HG03565 (cell line): ENCODE measurements around the gene C1QBP.
"Not testable (repeated sequence)": the region's sequence is repeated elsewhere in the genome, so short reads cannot be mapped to it uniquely, and the experiment has no call there.

ENCODE experiments used
- ATAC-seq: cut with Tn5 transposase; IDR thresholded peaks from one replicate; pipeline ENCODE4 v1.9.1; 2021; ENCODE audit warnings: mild to moderate bottlenecking, moderate library complexity; ENCODE audit not compliant: unreplicated experiment

C1QBP gene

DNA sequence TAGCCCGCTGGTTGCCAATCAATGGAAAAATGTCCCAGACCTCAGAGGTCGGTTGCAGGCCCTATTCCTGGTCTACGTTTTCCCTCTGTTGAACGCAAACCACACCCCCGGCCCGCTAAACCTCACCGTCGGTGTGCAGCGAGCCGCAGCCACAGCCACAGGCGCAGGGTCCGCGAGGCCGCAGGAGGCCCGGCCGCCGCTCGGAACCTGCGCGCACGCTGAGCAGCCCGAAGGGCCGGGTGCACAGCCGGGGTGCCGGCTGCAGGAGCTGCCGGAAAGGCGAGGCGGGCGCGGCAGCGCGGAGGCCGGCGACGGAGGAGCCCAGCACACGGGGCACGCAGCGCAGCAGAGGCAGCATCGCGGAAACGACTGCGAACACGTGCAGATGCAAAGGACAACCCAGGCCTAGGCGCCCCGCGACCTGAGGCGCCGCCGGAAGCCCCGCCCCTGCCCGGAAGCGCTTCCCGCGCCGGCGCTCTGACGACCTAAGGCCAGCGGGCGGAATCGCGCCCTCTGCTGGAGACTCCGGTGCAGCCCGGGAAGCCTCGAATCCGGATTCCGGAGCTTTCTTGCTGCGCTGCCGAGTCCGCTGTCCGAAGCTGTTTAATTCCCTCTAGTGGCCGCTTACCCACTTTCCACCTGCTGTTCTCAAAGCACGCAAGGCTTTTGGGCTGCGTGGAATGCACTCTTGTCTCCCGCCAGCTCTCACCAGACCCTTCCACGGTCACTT, at the start of gene C1QBP:
TSS of gene C1QBP (minus strand) at position 440 of the 730 bp plus-strand sequence. CDS start at position 358, 82 bp downstream.
- peak; percentile 75 for ATAC-seq

DNA sequence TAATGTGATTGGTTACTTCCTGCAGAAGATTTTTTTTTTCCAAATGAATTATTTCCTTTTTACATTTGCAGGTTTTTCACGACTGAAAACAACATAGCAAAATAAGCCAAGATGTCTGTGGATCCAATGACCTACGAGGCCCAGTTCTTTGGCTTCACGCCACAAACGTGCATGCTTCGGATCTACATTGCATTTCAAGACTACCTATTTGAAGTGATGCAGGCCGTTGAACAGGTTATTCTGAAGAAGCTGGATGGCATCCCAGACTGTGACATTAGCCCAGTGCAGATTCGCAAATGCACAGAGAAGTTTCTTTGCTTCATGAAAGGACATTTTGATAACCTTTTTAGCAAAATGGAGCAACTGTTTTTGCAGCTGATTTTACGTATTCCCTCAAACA, 49.8 kb upstream of the C1QBP start:
- ATAC-seq: no peak

DNA sequence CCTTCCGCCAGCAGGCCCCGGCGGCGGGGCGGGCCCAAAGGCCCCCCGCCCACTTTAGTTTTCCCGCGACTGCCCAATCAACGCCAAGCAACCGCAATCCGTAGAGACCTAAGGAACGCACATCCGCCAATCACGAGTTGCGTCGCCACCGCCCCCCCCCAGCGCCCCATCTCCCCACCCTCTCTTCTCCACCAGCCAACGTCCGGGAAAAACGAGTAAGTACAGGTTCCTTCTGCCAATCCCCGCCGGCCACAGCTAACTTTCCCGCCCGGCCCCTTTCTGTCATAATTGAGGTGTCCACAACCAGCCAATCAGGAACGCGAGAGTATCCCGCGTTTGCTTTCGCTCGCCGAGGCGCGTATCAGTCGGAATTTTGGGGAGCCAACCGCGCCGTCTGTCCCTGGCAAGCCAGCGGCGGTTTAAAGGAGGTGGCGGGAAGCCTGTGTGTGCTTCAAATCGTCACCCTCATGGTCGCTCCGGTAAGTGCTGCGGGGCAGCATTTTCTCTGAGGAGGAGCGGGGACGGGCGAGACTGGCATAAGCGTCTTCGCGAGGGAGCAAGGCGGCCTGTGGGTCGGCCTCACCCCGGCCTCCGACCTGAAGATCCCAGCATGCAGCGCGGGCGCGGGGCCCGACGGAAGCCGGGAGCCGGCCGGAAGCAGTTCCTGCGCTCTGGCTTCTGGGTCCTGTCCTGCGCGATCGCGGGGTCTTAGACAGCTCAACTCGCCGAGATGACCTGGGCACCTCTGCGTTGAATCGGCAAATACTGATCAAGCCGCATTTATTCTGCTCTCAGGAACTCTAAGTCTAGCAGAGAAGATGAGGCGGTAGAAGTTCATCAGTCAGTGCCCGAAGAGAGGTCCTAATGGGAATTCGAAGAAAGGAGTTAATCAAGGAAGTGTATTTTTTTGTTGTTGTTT, 47.5 kb upstream of the C1QBP start, which contains the start of gene MIS12:
TSS of gene MIS12 (plus strand) at position 361 of the 919 bp plus-strand sequence. CDS start 2,297 bp downstream, outside the sequence.
- ATAC-seq: peak; percentile 66

DNA sequence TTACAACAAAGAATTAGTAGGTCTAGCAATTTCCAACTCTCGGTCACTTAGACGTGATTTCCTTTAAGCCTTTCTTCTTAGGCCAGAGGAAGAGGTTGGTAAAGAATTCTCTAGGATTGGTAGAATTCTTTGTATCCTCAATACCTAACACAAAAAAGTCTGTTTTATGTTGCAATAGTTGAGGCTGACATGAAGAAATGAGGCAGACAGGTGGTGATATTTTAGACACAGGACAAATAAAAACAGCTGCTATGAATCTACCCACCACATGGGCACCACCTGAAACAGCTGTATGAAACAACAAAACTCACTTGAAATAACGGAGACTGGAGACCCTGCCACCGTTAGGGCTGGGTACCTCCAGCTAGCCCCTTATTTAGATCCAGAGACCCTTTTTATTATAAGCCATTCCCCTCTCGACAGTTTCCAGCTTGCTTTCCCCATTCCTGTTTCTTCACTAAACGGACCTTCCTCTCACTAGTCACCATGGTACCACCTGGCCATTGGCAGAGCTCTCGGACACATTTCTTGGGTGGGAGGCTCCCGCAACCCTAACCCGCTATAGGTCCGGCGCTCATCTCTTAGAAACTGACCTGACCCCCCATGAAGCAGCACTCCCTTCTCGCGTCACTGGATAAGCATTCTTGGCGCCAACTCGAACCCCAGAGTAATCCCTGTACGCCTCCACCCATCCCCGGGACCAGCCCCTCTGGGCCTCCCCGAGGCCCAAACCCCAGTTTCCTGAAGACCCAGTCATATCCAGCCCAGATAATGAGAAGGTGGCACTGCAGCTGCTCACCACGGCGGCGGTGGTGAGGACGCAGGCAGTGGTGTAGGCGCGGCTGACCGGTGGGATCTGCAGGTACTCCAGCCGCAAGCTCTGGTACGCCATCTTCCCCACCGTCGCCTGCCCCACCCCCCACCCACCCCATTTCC, 46.6 kb upstream of the C1QBP start, which contains the start of gene DERL2:
TSS of gene DERL2 (minus strand) at position 909 of the 936 bp plus-strand sequence. CDS start at position 892, 17 bp downstream.
- peak; percentile 14 for ATAC-seq

DNA sequence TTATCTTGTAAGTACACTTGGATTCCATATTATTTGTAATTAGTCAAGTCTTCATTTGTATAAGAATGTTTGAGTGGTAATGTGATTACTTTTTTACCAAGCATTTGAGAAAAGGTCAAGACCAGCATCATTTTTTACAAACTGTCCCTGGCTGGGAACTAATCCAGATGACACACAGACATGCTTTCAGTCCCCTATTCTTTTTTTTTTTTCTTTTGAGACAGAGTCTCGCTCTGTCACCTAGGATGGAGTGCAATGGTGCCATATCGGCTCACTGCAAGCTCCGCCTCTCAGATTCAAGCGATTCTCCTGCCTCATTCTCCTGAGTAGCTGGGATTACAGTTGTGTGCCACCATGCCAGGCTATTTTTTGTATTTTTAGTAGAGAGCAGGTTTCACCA, 42.5 kb upstream of the C1QBP start:
- ATAC-seq: no peak

DNA sequence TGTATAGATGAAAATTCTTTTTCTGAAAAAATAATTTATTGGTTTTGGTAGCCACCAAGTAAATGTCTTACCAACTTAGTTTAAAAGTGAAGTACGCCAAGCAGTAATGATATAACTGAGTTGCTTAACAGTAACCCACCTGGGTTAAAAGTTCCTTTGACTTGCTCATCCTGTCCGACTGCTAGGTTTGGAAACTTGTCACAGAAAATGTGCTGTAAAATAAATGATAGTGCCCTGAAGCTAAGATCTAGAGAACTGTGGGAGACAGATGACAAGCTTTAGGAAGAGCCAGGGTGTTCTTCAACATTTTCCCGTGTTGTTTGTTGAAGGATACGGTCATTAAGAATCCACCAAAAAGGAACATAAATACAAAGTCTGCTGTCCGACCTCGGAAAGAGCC, 42.0 kb upstream of the C1QBP start:
- ATAC-seq: no peak

DNA sequence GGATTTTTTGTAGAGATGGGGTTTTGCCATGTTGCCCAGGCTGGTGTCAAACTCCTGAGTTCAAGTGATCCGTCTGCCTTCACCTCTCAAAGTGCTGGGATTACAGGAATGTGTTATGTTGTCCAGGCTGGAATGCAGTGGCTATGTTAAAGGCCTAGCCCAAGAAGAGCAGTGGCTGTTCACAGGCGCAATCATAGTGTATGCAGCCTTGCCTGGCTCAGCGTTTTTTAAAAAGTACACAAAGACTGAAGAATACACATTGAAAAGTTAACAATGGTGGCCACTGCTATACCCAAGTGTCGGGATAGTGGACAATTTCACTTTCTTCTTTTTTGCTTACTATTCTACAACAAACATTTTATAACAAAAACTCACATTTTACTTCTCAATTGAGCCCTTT, 40.0 kb upstream of the C1QBP start:
- no peak for ATAC-seq

GRCh38 chr17:5473906-5474305, 35.0 kb upstream of the C1QBP start:
- ATAC-seq: no peak

GRCh38 chr17:5472511-5472910, 33.6 kb upstream of the C1QBP start:
- ATAC-seq: no peak

DNA sequence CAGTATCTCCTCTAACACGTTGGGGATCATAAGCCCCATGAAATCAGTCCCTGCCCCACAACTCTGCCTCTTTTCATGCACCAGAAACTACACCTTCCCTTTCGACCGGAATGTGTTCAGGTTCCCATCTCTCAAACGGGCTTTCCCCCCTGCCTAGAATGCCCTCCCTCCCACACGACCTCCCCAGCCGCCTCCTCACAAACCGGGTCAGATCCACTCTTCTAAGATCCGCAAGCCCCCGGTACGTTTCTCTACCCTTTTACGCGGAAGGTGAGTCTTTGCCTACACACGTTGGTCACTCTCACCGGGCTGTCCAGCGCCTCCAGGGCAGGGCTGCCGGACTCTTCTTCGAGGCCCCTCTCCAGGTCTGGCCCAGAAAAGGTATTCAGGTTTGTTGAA, 29.1 kb upstream of the C1QBP start:
- no peak for ATAC-seq

GRCh38 chr17:5467416-5467815, 28.5 kb upstream of the C1QBP start:
- no peak for ATAC-seq

GRCh38 chr17:5466295-5466694, 27.3 kb upstream of the C1QBP start:
- ATAC-seq: no peak

DNA sequence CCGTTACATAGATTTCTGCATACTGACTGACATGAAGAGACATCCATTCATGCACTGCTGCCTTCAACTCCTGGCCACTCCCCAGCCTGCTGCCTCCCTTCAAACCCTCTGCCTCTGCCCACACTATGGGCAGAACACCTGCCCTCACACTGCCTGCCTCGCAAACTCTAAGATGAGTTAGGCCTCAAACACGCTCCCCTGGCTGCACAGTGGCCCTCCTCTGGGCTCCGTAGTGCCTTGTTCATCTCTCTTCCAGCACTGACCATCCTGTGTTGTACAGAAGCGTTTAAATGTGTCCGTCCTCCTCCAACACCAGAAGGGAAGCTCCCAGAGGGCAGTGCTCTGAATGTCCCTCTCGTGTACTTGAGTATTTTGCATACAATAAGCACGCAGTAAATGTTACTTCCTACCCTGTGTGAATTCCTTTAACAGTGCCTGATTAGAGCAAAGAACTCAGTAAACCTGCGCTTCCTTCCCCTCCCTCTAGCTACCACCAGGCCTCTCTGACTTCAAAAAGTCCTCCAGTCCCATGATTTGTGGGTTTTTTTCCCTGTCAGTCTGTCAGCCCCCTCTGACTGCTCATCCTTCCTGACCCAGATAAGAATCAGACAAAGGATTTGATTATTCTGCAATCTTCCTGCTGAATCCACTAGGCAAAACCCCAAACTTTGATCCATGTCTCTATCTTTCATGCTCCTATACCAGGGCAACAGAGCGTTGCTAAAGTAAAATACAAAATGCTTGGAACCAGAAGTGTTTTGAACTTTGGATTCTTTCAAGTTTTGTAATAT, 26.0 kb upstream of the C1QBP start:
- ATAC-seq: no peak

DNA sequence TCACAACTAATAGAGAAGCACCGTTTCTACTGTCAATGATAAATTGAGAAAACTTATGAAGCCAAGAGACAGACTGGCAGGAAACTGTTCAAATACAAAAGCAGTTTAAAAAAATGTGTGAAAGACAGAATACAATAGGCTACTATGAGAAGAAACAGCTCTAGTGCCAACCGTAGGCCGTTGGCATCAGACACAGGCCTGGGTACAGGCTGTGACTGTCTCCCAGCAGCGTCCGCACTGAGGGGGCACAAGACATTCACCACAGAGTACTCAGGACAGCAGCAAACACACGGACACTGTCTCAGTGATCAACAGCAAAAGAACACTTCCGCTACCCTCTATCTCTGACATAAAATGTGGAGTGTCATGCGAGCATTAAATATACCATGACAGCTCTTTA, 7.8 kb upstream of the C1QBP start:
- ATAC-seq: no peak

GRCh38 chr17:5444209-5444608, 5.3 kb upstream of the C1QBP start:
- ATAC-seq: no peak

GRCh38 chr17:5443728-5444127, 4.8 kb upstream of the C1QBP start:
- ATAC-seq: no peak

DNA sequence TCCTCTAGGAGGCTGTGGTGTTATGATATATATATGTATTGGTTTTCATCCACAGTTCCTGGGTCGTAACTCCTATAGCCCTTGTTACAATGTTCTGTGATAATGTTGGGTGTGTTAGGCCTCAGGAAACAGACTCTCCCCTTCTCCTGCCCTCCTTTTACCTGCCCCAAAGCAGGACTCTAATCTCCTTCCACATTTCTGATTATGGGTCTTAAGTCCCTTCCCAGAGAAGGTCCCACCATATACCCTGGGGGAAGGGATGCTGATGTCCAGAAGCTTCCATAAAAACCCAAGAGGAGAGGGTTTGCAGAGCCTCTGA, 450 bp upstream of the C1QBP start:
- ATAC-seq: peak; percentile 5

GRCh38 chr17:5437721-5438317, 1.1 kb downstream of the C1QBP start:
- ATAC-seq: no peak

DNA sequence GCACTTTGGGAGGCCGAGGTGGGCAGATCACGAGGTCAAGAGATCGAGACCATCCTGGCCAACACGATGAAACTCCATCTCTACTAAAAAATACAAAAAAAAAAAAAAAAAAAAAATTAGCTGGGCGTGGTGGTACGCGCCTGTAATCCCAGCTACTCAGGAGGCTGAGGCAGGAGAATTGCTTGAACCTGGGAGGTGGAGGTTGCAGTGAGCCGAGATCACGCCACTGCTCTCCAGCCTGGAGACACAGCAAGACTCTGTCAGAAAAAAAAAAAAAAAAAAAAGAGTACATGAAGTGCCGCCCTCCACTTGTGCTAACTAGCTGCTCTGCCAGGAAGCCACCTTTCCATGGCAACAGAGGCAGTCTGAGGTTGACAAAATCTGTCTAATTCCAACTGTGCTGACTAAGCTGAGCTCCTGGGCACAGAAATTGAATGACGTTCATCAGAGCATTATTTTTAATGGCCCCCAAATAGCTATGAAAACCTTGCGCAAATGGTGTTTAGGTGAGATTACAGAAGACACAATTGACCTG, 3.1 kb downstream of the C1QBP start:
- ATAC-seq: not testable (repeated sequence)
